HG02588 (cell line): Measurements from ENCODE around the gene ICA1.

Experiments used
- ATAC-seq: cut with Tn5 transposase; IDR thresholded peaks from one replicate; pipeline ENCODE4 v1.9.1; 2021; ENCODE audit warnings: mild to moderate bottlenecking, moderate library complexity; ENCODE audit not compliant: unreplicated experiment

ICA1 gene

DNA sequence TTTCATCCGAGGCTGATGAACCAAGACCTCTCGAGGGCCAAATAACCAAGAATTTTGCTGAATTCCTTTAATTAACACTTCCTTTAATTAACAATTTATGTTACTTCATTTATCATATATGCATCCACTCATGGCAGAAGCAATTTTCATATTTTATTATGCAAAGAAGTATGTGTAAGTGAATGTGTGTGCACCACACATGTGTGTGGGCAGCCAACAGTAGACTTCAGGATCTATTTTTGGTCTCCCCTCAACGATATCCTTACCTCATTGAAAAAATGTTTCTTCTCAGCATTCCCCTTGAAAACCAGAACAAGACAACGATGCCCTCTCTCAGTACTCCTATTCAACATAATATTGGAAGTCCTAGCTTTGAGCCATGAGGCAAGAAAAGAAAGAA lies 96.8 kb downstream of the ICA1 start:
- ATAC-seq = no peak

DNA sequence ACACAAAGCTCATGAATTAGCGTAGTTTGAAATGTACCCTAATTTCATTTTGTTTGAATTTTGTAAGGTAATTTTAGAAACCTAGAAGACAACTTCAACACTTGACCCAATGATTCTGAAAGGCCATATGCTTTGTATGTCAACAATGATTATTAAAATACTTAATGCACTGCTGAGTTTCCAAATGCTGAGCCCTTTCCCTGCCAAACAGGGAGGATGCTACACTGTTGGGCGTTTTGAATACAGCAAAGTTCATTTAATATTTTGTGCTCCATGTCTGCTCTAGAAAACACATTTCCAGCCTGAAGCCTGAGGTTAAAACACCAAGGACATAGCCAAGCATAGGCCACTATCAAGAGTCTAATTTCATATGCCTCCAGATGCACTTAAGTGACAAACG lies 99.8 kb downstream of the ICA1 start:
- no peak for ATAC-seq

DNA sequence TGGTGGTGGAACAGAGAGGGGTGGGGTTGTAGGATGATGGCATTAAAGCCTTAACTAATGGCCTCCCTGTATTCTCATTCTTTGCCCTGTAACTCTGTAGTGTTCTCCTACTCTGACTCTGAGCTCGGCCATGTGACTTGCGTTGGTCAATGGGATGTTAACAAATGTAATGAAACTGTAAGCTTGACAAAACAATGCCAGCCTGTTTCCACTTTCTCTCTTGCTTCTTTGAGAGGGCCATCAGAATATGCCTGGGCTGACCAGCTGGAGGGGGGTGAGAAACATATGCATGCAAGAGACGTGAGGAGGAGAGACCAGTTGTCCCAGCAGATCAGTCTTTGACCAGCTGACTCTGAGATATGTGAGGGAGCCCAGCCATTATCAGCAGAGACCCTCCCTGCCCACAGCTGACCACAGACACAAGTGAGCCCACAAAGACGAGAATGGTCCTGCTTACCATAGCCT lies 100.6 kb downstream of the ICA1 start:
- ATAC-seq = no peak

DNA sequence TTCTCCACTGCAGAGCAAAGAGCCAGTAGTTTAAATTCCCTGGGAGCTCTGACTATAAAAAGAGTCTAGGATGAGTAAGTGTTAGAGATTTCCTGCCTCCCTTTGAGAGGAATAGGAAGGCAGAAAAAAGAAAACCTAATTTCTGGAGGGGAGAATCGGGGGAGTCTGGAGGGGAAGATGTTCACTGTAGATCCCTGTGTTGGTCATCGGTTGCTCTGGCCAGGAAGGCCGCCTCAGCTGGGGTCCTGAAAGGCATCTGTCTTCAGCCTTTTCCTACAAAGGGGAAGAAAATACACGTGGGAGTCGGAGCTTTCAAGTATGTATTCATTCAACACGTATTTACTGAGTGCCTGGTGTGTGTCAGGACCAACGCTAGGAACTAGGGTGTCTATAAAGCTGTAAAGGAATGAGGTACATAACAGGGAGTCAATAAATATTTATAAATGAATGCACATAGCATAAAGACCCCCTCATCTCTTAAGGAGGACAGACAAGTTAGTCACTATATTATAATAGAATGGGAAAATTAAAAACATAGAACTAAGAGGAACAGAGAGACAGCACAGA lies 101.1 kb downstream of the ICA1 start:
- no peak for ATAC-seq

DNA sequence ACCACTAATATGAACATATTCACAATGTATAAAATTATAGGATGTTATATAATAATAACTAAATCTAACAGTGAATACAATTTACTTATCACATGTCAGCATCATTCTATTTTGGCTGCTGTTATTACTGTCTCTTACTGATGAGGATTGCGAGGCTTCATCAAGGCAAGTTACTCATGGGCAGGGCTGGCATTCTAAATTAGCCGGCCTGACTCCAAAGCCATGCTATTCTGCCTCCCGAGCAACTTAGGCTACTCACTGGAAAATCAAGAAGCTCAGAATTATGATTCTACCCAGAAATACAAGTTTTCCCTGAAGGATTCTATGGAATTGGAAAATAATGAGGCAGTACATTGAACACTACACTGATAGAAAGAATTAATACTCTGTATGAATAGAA lies 101.7 kb downstream of the ICA1 start:
- ATAC-seq = no peak

DNA sequence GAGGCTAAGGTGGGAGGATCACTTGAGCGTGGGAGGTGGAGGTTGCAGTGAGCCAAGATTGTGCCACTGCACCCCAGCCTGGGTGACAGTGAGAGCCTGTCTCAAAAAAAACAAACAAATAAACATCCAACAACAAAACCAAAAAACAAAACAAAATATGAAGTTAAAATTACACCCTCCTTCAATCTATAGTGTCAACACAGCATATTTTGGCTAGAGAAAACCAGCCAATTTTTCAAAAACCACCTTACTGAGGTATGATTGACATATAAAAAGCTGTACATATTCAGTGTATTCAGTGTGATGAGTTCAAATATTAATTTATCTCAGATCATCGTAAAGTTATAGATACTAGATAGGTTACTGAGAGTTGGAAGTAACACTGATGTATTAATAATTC lies 102.4 kb downstream of the ICA1 start:
- no peak for ATAC-seq

DNA sequence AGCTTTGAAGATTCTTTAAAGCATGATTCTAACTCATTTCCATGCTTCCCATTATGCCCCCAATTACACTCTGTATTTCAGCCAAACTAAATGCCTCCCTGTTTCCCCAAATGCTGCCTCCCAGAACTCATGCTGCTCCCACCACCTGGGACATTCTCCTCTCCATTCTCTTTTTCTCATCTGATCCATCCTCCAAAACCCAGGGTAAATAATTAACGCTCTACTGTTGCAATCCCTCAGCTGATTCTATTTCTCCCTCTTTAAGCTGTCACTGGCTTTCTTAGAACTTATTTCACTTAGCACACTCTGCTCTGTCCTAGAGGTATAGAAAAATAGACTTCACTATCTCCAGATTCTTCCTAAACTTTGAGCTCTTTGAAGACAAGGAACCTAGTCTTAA lies 104.7 kb downstream of the ICA1 start:
- no peak for ATAC-seq

DNA sequence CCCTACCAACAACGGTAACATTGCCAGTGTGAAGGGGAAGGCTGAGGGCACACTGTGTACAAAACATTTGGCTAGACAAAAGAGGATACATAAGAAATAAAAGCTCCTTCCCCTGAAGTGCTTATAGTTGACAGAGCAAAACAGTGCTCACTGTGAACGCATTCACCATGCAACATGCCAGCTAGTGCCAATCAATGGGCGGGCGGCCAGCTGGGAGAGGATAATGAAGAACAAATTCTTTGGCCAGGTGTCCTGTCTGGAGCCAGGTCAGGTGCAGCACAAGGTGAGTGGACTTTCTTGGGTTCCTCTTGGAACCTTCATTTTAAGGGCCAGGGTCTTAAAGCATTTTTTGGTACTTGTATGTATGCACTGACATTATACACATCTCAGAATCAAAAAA lies 106.1 kb downstream of the ICA1 start:
- ATAC-seq = no peak

DNA sequence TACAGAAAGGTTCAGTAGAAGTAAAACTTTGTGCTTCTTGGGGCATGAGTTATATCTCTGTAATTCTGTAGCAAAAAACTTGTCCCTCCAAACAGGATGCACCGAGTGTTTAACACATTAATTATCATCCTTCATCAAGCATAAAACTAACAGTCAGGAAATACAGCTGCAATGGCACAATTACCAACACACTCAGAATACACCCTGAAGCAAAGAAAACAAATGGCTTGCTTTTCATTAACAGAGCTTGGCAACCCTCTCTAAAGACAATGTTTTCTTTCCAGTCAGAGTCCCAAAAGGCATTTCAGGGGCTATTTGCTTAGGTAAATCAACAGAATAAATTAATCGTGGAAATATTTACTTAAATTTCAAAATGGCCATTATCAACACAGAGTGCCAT lies 107.7 kb downstream of the ICA1 start:
- ATAC-seq = no peak

DNA sequence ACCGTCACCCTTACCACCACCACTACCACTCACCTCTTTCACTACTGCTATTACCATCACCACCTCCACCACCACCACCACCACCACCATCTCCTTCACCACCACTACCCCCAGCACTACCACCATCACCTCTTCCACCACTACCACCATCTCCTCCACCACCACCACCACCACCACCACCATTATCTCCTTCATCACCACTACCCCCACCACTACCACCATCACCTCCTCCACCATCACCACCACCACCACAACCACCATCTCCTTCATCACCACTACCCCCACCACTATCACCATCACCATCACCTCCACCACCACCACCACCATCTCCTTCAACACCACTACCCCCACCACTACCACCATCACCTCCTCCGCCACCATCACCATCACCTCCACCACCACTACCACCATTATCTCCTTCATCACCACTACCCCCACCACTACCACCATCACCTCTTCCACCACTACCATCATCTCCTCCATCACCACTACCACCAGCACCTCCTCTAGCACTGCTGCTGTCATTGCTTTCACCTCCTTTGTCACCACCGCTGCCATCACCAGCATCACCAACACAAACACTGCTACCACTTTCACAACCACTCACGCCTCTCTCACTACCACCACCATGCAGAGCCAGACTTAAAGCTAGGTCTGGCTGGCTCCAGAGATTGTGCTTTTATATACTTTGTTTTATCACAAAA lies 109.3 kb downstream of the ICA1 start:
- ATAC-seq = no peak

DNA sequence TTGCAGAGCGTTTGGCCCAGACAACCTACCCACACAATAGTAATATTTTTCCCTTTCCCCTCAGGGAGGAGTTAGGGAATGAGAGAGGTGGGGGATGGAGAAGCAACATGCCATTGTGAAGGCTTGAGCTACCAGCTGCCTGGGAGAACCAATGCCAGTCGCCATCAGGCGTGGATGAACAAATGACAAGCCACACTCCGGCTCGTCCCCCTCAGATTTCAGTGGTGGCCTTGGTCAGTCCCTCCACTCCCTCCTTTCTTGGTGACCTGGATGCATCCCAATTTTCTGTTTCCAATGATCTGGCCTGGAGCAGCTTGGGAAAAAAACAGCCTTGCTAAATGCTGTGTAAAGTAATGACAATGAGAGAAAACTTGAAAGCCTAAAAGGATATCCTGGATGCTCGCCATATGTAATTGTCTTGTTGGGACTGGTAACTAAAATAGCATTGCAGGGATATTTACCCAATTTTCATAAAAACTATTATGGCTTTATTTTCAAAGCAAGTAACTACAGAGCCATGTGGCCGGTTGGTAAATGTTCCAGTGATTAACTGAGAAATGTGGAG lies 110.7 kb downstream of the ICA1 start:
- ATAC-seq = no peak

DNA sequence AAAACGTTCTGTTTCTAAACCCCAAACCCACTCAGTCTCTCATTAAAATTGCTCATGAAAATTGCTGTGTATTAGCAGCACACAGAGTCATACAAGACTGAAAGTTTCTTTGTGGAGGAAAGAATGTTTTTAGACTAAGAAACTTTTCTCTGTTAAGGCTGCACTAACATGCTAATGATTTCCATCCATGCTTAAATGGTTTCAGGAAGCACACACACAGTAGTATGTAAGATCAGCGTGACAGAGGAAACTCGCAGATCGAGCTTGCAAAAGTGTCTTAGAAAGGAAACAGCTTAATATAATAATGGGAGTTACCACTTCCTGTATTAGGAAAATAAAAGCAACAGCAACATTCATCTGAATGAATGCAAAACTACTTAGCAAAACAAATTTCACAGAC lies 112.7 kb downstream of the ICA1 start:
- ATAC-seq = no peak

DNA sequence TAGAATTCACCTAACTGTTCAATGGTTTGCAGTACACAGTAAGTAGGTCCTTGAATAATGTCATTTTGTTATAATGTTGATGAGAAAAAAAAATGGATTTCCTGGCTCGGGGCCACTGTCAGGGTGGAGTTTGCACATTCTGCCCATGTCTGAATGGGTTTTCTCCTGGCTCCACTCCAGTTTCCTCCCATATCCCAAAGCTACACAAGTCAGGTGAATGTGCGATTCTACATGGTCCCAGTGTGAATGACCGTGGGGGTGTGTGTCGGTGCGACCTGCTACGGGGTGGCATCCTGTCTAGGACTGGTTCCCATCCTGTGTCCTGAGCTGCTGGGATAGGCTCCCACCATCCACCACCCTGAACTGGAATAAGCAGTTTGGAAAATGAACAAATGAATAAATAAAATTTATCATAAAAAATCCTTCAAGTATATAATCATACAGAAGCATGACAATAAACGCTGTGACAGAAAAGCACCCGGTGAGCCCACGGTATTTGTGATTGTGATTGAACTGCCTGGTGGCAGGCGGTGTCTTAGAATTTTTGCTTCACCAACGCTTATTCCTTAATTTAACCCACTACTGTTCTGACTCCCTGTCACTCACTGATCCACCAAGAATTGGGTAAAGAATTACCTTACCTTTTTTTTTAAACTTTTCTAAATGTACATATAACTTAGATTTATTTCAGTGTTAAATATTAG lies 114.1 kb downstream of the ICA1 start:
- ATAC-seq = no peak

DNA sequence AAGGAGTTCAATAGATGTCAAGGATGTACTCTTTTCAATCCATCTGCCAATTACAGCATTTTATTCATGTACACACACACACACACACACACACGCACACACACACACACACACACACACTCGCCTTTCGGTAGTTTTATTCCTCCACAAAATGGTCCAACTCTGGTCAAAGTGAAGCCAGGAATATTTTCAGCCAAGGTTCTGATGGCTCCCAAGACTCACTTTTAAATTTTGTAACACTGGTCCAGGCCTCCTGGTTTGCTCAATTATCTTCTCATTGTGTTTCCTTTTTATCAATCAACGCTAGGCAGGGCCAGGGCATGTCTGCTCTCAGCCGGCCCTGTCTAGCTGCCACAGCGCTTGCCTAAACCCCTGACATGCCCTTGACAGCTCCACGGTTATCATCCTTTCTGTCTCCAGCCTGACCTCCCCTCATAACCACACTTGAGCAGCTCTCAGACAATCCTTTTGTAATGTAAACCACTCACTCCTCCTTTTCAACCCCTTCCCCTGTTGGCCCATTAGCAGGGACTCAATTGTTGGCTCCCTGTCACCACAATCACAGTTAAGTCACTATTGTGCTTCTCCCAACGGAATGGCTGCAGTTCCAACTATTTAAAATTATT lies 115.1 kb downstream of the ICA1 start:
- no peak for ATAC-seq

DNA sequence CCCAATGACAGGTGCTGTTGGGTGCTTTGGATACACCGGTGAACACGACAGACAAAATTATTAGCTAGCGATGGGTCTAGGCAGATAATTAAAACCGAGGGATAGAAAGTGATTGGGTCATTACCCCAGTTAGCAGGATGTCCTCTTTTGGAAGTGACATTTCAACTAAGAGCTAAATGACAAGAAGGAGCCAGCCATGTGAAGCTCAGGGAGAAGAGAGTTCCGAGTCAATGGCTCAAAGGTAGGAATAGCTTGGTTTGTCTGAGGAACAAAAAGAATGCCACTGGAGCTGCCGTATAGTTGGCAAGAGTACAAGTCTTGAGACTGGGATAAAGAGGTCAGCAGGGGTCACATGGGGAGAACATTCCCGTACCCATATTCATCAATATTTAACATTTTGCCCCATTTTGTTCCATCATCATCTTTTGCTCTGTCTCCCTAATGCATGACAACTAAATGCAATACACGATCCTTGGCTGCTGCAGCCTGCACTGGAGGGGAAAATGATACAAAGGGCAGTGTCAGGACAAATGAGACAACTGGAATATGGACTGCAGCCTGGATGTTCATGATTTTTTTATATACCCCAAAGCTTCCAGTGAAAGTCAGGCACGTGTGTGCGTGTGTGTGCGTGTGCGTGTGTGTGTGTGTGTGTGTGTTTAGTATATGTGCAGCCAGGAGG lies 115.7 kb downstream of the ICA1 start:
- no peak for ATAC-seq

DNA sequence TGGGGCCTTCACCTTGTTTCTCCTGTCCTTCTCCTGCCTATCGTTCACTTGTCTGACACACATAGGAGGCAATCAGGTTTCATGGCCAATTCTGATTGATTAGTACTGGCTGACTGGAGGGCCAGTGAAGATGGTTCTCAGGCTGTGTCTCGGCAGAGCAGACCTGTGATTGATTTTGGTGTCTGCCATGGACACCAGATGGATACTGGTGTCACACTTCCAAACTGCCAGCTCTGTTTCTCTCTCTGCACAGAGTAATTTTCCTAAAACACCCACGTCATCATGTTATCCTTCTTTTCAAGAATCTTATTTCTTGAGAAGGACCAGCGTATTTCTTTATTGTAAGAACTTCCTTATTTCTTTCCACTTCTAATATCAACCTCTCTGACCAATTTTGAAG lies 117.1 kb downstream of the ICA1 start:
- no peak for ATAC-seq

DNA sequence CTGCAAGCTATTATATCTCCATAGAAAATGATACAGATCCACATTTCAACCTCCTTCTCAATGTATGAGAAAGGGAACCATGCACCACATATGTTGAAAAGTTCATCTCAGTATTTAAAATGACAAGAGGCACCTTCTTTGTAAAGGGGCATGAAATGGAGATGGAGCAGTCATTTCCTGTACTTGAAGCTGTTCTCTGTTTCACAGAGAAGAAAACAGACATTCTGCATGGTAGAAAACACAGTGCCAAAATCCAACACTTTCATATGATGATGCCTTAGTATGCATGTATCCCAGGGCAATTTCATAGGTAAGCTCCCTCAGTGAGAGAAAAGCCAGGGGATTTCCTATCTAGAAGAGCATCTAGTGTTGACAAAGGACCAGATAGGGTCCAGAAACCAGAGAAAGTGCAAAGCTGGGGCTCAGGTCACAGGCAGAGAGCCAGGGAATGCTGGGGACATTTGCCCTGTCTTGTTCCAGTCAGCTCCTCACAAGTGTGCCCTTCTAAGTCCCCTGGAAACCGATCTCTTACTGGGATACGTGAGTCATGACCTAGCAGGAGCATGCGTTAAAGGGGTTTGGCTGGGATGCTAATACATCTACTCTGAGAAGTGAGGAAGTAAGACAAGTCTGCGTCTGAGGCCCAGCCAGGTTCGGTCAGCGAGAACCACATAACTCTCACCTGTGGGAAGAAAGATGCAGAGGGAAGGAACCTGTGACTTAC lies 118.7 kb downstream of the ICA1 start:
- ATAC-seq = no peak

DNA sequence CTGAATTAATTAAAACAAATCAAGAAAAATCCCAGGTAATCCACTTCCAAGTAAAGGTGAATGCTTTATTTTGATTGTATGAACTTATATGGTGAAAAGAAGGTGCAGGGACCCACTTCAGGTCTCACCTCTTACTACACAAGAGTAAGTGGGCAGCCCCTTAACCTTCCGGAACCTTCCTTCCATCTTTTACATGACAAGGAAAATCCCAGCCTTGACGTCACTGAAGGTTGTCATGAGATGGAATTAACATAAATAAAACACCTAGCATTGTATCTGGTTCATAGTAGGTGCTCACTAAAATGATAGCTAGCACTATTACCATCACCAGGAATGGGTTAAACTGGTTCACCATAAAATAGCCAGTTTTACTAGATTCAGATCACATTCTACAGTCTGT lies 119.5 kb downstream of the ICA1 start:
- ATAC-seq = no peak

DNA sequence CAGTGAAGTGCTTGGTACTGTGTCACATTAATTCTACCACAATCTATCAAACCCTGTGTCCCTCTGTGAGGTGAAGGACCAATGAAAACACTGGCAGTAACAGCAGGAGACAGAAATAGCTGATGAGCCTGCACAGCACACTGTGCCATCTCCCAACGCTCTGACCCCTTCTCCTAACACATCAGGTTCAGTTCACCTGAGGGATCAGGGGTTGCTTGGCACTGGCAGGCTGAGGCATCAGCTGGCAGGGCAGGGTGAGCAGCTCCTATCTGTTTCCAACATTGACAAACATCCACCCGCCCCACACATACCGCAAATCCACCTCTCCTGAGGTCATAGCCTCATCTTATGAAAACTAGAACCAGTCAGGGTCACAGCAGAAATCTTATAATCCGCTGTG lies 120.9 kb downstream of the ICA1 start:
- ATAC-seq = no peak

DNA sequence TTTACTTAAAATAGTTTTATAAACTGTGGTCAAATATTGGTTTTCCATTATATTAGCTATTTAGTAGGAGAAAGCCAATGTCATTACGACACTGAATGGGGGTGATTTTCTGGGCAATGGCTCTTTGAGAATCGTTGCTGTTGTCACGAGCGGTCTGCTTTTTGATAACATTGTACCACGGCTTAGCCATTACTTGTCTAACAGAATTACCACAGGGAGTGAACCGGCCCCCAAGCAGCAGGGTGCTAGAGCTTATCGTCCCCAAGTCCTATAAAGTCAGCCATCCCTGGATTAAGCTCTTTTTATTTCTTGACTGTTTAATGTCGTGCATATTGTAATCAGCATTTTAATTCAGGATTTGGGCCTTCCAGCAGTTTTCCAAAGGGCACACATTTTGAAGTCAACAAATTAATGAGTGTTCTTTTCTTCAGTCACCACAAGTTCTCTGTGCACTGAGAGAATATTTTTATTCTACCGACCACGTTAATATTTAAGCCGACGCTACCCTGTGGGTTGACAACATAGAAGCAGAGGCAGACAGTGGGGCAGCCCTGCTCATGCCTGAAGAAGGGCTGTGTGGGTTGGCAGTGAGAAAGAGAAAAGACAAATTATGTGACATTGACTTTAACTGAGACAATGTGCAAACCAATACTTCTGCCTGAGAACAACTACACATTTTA lies 125.8 kb downstream of the ICA1 start:
- ATAC-seq = no peak
